HG03575 (cell line): Measurements from ENCODE around the gene CES3.
"Not testable (repeated sequence)": the region's sequence is repeated elsewhere in the genome, so short reads cannot be mapped to it uniquely, and the experiment has no call there.

ENCODE experiments used
- ATAC-seq: cut with Tn5 transposase; IDR thresholded peaks from one replicate; pipeline ENCODE4 v1.9.1; 2021; ENCODE audit not compliant: unreplicated experiment, insufficient number of reproducible peaks, low FRiP score; ENCODE audit errors: extremely low read depth

CES3 gene

DNA sequence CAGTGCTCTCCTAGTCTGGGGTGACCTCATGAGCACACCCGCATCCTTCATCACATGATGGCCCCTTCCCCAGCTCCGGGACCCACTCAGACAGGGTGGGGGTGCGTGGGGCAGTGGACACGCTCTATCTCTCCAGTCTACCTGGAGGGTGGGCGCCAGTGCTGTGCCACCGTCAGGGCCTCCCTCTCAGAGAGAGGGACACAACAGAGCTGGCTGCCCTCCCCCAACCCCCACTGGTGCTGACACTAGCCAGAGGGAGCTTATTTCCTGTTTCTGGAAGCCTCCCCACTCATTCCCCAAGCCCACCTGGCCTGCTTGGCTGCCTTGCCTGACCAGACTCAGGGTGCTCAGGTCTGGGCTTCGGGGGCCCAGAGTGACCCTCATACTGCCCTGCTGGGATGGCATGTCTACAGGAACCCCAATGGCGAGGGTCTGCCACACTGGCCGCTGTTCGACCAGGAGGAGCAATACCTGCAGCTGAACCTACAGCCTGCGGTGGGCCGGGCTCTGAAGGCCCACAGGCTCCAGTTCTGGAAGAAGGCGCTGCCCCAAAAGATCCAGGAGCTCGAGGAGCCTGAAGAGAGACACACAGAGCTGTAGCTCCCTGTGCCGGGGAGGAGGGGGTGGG lies 17.5 kb upstream of the CES3 start:
- no peak for ATAC-seq

- ATAC-seq, result no peak
These were observed 17.0 kb upstream of the CES3 start for GRCh38 chr16:66944054-66944441.

DNA sequence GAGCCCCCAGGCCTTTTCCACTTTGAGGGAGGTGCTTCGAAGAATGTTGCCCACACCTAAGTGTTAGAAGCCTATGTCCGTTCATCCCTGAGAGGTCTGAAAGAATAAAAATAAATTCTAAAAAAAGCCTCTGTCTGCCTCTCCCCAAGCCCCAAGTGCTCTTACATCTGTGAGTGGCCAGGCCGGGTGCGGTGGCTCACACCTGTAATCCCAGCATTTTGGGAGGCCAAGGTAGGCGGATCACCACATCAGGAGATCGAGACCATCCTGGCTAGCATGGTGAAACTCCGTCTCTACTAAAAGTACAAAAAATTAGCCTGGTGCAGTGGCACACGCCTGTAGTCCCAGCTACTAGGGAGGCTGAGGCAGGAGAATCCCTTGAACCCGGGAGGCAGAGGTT lies 16.1 kb upstream of the CES3 start:
- ATAC-seq, result not testable (repeated sequence)

- ATAC-seq, result no peak
These were observed 15.1 kb upstream of the CES3 start for GRCh38 chr16:66945939-66946338.

- no peak for ATAC-seq
These were observed 14.5 kb upstream of the CES3 start for GRCh38 chr16:66946541-66946940.

GRCh38 chr16:66946974-66947301 lies 14.1 kb upstream of the CES3 start:
- ATAC-seq, result no peak

DNA sequence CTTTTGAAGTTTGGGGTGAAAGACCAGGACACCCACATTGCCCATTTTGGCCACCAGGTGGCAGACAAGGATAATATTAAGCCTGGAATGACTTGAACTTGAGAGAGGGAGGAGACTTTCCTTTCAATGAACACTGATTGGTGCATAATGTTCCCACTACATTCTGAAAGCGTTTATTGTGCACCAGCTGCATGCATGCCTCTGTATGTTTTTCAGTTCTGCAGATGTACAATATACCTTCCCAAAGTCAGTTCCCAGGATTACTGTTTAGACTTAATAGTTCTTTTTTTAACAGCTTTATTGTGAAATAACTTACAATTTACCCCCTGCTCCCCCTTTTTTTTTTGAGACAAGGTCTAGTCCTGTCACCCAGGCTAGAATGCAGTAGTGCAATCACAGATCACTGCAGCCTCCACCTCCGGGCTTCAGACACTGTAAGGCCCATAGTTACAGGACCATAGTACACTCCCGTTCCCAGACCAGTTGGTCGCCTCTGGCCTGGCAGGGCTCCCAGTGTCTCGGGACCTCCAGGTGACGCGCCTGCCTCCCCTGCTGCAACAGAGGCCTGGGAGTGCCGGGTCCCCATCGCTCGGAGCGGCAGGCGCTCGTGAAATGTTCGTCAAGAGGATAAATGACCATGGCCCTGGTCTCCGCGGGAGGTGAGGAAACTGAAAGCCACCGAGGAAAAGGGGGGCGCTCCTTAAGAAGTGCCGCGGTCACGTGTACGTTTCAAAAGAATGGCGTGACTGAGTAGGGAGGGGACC lies 13.6 kb upstream of the CES3 start:
- no peak for ATAC-seq

GRCh38 chr16:66948134-66948836 lies 12.8 kb upstream of the CES3 start:
- ATAC-seq, result no peak

DNA sequence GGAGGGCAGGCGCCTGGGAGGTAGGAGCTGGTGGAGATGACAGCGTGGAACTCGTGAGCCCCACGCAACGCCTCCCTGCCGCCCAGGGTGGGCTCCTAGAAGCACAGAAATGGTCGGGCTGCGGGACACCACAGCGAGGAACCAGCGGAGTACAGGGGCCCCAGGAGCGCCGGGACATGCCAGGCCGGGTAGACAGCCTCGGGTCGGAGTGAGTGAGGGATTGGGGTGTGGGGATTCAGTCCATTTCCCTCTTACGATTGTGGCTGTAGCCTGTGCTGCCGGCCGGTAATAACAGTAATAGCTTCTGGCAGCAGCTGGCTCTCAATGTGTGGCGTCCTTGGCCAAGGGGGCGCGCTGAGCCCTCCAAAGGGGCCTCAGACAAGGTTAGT lies 12.2 kb upstream of the CES3 start:
- no peak for ATAC-seq

- no peak for ATAC-seq
These were observed 11.6 kb upstream of the CES3 start for GRCh38 chr16:66949472-66949871.

DNA sequence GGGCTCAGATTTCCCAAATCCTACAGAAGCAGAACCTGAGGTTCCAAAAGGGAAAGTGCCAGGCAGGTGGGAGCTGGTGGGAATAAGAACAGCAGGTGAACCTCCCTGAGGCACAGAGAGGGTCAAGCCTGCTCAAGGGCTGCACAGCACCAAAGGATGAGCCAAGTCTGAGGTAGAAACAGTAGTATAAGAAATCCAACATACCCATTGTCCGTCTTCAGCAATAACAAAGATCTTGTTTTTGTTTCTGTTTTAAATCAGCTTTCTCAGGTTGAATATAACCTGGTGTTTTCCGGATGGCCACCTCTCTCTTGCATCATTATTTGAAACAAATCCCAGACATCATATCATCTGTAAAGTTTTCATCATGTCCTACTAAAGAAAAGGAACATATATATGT lies 10.6 kb upstream of the CES3 start:
- no peak for ATAC-seq

DNA sequence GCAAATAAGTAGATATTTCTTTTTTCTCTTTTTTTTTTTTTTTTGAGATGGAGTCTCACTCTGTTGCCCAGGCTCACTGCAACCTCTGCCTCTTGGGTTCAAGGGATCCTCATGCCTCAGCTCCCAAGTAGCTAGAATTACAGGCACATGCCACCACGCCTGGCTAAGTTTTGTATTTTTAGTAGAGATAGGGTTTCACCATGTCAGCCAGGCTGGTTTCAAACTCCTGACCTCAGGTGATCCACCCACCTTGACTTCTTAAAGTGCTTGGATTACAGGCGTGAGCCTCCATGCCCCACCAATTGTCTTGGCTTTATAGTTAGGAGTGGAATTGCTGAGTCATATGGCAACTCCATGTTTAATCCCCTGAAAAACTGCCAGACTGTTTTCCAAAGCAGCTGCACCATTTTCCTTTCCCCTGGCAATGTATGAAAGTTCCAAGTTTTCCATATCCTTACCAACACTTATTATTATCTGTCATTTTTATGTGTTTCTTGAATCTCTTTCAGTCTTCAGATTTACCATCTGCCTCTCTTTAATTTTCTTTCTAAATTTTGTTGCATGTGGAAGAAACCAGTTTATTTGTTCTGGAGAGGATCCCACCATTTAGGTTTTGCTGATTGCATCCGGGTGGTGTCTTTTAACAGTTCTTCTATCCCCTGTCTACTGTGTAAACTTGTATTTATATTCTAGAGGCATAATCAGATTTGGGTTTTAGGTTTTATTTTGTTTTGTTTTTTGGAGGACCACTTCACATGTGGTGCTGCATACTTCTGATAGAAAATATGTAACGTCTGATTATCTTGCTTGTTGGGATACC lies 9.9 kb upstream of the CES3 start:
- ATAC-seq, result no peak

DNA sequence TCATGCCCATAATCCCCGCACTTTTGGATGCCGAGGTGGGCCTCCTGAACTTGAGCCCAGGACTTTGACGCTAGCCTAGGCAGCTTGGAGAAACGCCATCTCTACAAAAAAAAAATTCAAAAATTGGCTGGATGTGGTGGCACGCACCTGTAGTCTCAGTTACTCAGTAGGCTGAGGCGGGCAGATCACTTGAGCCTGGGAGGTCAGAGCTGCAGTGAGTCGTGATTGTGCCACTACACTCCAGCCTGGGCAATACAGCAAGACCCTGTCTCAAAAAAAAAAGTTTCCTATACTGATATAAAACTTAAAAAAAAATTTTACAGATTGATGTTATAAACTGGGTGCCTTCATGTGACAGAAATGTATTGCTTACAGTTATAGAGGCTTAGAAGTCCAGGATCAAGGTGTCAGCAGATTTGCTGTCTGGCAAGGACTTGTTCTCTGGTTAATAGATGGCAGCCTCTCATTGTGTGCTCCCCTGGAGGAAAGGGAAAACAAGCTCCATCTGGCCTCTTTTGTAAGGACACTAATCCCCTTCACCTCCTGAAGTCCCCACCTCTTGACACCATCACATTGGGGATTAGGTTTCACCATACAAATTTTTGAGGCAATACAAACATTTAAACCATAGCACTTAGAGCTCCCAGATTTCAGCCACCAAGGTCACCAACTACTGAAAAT lies 8.5 kb upstream of the CES3 start:
- ATAC-seq, result no peak

DNA sequence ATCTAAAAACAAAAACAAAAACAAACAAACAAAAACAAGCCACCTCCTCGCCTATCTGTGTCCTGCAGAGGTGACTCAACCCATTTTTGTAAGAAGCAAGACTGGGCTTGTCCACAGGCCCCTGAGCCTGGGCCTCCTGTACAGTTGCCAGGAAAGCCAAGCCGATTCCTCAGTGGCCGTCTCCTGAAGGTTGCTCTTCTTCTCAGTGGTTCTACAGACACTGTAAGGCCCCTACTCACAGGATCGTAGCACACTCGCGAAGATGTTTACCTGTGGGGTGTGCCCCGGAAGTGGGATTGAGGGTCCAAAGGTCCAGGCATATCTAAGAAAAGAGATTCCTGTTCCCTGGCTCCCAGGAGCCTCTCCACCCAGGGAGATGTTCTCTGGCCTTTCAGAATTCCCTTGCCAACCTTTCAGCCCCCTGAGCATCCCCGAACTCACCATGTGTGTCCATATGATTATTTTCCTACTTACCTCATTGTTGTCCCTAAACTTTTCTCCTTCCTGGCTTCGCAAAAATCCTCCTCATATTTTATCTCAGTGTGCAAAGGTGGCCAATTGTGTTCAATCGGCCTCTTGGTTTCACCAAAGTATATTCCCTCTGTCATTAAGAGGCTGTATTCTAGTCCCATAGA lies 7.5 kb upstream of the CES3 start:
- ATAC-seq, result no peak

DNA sequence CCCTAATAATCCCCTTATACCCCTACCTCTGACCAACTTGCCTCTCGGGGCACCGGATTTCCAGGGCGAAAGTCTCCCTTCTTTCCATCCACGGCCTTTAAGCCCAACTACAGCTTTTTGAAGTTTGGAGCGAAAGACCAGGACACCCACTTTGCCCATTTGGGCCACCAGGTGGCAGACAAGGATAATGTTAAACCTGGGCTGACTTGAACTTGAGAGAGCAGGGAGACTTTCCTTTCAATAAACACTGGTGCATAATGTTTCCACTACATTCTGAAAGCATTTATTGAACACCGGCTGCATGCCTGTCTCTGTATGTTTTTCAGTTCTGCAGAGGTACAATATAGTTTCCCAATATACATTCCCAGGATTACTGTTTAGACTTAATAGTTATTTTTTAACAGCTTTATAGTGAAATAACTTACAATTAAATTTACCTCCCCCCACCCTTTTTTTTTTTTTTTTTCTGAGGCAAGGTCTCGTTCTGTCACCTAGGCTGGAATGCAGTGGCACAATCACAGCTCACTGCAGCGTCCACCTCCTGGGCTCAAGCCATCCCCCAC lies 6.9 kb upstream of the CES3 start:
- no peak for ATAC-seq

GRCh38 chr16:66955363-66956153 lies 5.5 kb upstream of the CES3 start:
- ATAC-seq, result not testable (repeated sequence)

DNA sequence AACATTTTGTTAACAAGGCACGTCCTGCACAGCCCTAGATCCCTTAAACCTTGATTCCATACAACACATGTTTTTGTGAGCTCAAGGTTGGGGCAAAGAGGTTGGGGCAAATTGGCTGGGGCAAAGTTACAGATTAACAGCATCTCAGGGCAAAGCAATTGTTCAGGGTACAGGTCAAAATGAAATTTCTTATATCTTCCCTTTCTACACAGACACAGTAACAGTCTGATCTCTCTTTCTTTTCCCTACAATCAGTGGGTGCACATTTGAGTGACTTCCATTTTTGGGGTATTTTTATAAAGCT lies 5.0 kb upstream of the CES3 start:
- not testable (repeated sequence) for ATAC-seq
